AG09309 (cell line): ENCODE measurements around the gene U2SURP.
"Not testable (repeated sequence)": the region's sequence is repeated elsewhere in the genome, so short reads cannot be mapped to it uniquely, and the experiment has no call there.

ENCODE experiments used
- DNase-seq: peaks from one replicate; pipeline ENCODE4 v3.0.0-alpha.2; 2010; ENCODE audit warnings: low read depth
- H3K4me3 ChIP-seq: 2 replicates; pipeline ENCODE4 v1.5.1; 2011; ENCODE audit warnings: mild to moderate bottlenecking, low read depth, low read length, moderate library complexity; ENCODE audit not compliant: control insufficient read depth
- CTCF ChIP-seq: IDR thresholded peaks from 2 replicates; pipeline ENCODE4 v1.5.1; 2011; ENCODE audit warnings: mild to moderate bottlenecking, low read depth, low read length, inconsistent platforms; ENCODE audit not compliant: insufficient read depth, control insufficient read depth; ENCODE audit errors: missing control alignments

U2SURP gene

GRCh38 chr3:143010024-143010423 lies 8.7 kb downstream of the U2SURP start:
- H3K4me3 ChIP-seq, result no peak overlapping the region
- no peak for TF ChIP-seq CTCF
- no peak for DNase-seq

- H3K4me3 ChIP-seq, result no peak overlapping the region
- no peak for TF ChIP-seq CTCF
- no peak for DNase-seq
Measured at GRCh38 chr3:143011705-143012104, 10.3 kb downstream of the U2SURP start.

- TF ChIP-seq CTCF, result no peak
- H3K4me3 ChIP-seq, result no peak overlapping the region
- DNase-seq, result no peak
Measured at GRCh38 chr3:143014921-143015320, 13.6 kb downstream of the U2SURP start.

- no peak overlapping the region for H3K4me3 ChIP-seq
- peak; percentile 23 for TF ChIP-seq CTCF
- DNase-seq, result no peak
Measured at GRCh38 chr3:143016321-143016972, 15.1 kb downstream of the U2SURP start.

- no peak overlapping the region for H3K4me3 ChIP-seq
- DNase-seq, result no peak
- TF ChIP-seq CTCF, result no peak
Measured at GRCh38 chr3:143024351-143024960, 23.1 kb downstream of the U2SURP start.

GRCh38 chr3:143031327-143031726 lies 30.0 kb downstream of the U2SURP start:
- no peak for TF ChIP-seq CTCF
- no peak overlapping the region for H3K4me3 ChIP-seq
- no peak for DNase-seq

- not testable (repeated sequence) for H3K4me3 ChIP-seq, DNase-seq
Measured at GRCh38 chr3:143031796-143032387, 30.5 kb downstream of the U2SURP start.
